GM12864 (cell line): ENCODE measurements around the gene DPEP1.

Experiments
- DNase-seq: peaks from one replicate; pipeline ENCODE4 v3.0.0-alpha.2; 2011; ENCODE audit warnings: low read depth
- H3K4me3 ChIP-seq: 2 replicates; pipeline ENCODE4 v1.5.1; 2011; ENCODE audit warnings: mild to moderate bottlenecking, low read depth, low read length, control low read depth
- CTCF ChIP-seq: IDR thresholded peaks from 2 replicates; pipeline ENCODE4 v1.5.1; 2011; ENCODE audit warnings: low read depth, mild to moderate bottlenecking, moderate library complexity, low read length, control low read depth, inconsistent platforms; ENCODE audit errors: missing control alignments

Gene DPEP1

GRCh38 chr16:89595330-89596060, 17.9 kb upstream of the DPEP1 start:
- no peak for TF ChIP-seq CTCF
- no peak overlapping the region for H3K4me3 ChIP-seq
- no peak for DNase-seq

GRCh38 chr16:89596061-89596689, 17.3 kb upstream of the DPEP1 start:
- TF ChIP-seq CTCF, result no peak
- DNase-seq, result no peak
- H3K4me3 ChIP-seq, result no peak overlapping the region

- H3K4me3 ChIP-seq, result no peak overlapping the region
- no peak for DNase-seq
Observed at GRCh38 chr16:89596957-89597649, 16.3 kb upstream of the DPEP1 start.

GRCh38 chr16:89598199-89598598, 15.2 kb upstream of the DPEP1 start:
- DNase-seq, result no peak
- TF ChIP-seq CTCF, result no peak
- H3K4me3 ChIP-seq, result no peak overlapping the region

More at GRCh38 chr16:89596957-89597649, 16.3 kb upstream of the DPEP1 start:
- TF ChIP-seq CTCF, result no peak

- DNase-seq, result no peak
- no peak overlapping the region for H3K4me3 ChIP-seq
- peak; percentile 61 for TF ChIP-seq CTCF
Observed at GRCh38 chr16:89599451-89599858, 14.0 kb upstream of the DPEP1 start.

- H3K4me3 ChIP-seq, result no peak overlapping the region
- DNase-seq, result no peak
- no peak for TF ChIP-seq CTCF
Observed at GRCh38 chr16:89599902-89600301, 13.5 kb upstream of the DPEP1 start.

- no peak overlapping the region for H3K4me3 ChIP-seq
- no peak for DNase-seq
- TF ChIP-seq CTCF, result no peak
Observed at GRCh38 chr16:89600427-89600826, 13.0 kb upstream of the DPEP1 start.
